HCT116 (cell line): ENCODE data around the gene PARP2. TPM values are rescaled to one million over a fixed set of nuclear protein-coding genes. Genes with fewer than 3 reads are reported as not detected.

Source experiments
- ATAC-seq: fragments of 200-7000 bp; cut with Tn5 transposase; 2 replicates; pipeline ENCODE4 v1.9.1; 2020; ENCODE audit warnings: mild to moderate bottlenecking, moderate library complexity
- BruUV-seq: library from RNA; stranded (reverse); fragments of 400-500 nt; replicated peaks from 2 replicates; lab custom pipeline; 2021; lab: Mats Ljungman, UMichigan
- CTCF ChIA-PET: fragments of 300-600 bp; sonication (Branson Sonifier 250); formaldehyde crosslinking; loops from one replicate; lab custom pipeline; 2021; ENCODE audit warnings: antibody characterized with exemption; lab: Charles Lee
- POLR2A ChIA-PET: fragments of 300-600, 350-600 bp; sonication (Branson Sonifier 250); formaldehyde crosslinking; loops from one replicate; lab custom pipeline; 2021; ENCODE audit warnings: antibody characterized with exemption; lab: Charles Lee
- RAD21 ChIA-PET, 2 experiments: fragments of 300-600 bp; sonication (Branson Sonifier 250); formaldehyde crosslinking; loops; one replicate each; lab custom pipeline; 2023; ENCODE audit warnings: low total read pairs in 2 of 2; ENCODE audit not compliant: uncharacterized antibody in 2 of 2, unreplicated experiment in 2 of 2, low non-redundant PET in 1 of 2; lab: Charles Lee
- DNase-seq: peaks from one replicate; pipeline ENCODE4 v3.0.0-alpha.2; 2010; ENCODE audit warnings: low read depth, low spot score
- H2AFZ ChIP-seq: fragments of 200-600 bp; shearing (Covaris generic), sonication (generic); 2 replicates; pipeline ENCODE4 v1.6.1; 2017; ENCODE audit warnings: low read depth, mixed run types, mixed read lengths, antibody characterized with exemption, low read length; ENCODE audit not compliant: poor library complexity, severe bottlenecking
- H3K27ac ChIP-seq: 2 replicates; pipeline ENCODE4 v1.5.1; 2012; ENCODE audit warnings: low read depth, low read length
- H3K27me3 ChIP-seq: fragments of 200-600 bp; sonication (generic); 2 replicates; pipeline ENCODE4 v1.6.1; 2016; ENCODE audit warnings: mixed run types, low read length, mixed read lengths; ENCODE audit not compliant: insufficient read depth
- H3K36me3 ChIP-seq, 2 experiments: fragments of 200-500 bp in 1 of 2; fragments of 200-600 bp in 1 of 2; sonication (Bioruptor generic) in 1 of 2; sonication (generic) in 1 of 2; 2 replicates each; pipeline versions ENCODE4 v1.5.1 to v1.6.1; 2014 to 2016; ENCODE audit warnings: low read length in 2 of 2, inconsistent platforms in 1 of 2, mixed read lengths in 1 of 2, mixed run types in 1 of 2; ENCODE audit not compliant: insufficient read depth in 2 of 2, control insufficient read depth in 1 of 2
- H3K4me1 ChIP-seq, 2 experiments: fragments of 200-600 bp in 1 of 2; sonication (generic) in 1 of 2; 2 replicates each; pipeline versions ENCODE4 v1.5.1 to v1.6.1; 2012 to 2017; ENCODE audit warnings: low read length in 2 of 2, inconsistent platforms in 1 of 2, mild to moderate bottlenecking in 1 of 2, mixed read lengths in 1 of 2, mixed run types in 1 of 2, moderate library complexity in 1 of 2; ENCODE audit not compliant: insufficient read depth in 2 of 2, control insufficient read depth in 1 of 2
- H3K4me2 ChIP-seq: fragments of 200-600 bp; sonication (generic); 2 replicates; pipeline ENCODE4 v1.6.1; 2017; ENCODE audit warnings: mixed run types, low read length, mixed read lengths
- H3K4me3 ChIP-seq, 2 experiments: fragments of 200-600 bp in 1 of 2; sonication (generic) in 1 of 2; replicated peaks in 1 of 2; 2 replicates each; pipeline ENCODE4 v1.5.1; 2011 to 2016; ENCODE audit warnings: low read length in 2 of 2, control low read depth in 1 of 2, low read depth in 1 of 2, mild to moderate bottlenecking in 1 of 2, mixed read lengths in 1 of 2, mixed run types in 1 of 2
- H3K79me2 ChIP-seq: fragments of 200-600 bp; sonication (generic); 2 replicates; pipeline ENCODE4 v1.6.1; 2017; ENCODE audit warnings: mild to moderate bottlenecking, mixed run types, low read length, moderate library complexity, mixed read lengths; ENCODE audit not compliant: insufficient read depth
- H3K9ac ChIP-seq: fragments of 200-600 bp; sonication (generic); 2 replicates; pipeline ENCODE4 v1.6.1; 2016; ENCODE audit warnings: low read length, mixed read lengths
- H3K9me2 ChIP-seq: fragments of 200-600 bp; sonication (generic), shearing (Covaris generic); 2 replicates; pipeline ENCODE4 v1.6.1; 2017; ENCODE audit warnings: mixed run types, mild to moderate bottlenecking, moderate library complexity; ENCODE audit not compliant: insufficient read depth
- H3K9me3 ChIP-seq, 2 experiments: fragments of 200-500 bp in 1 of 2; fragments of 200-600 bp in 1 of 2; sonication (Bioruptor generic) in 1 of 2; sonication (generic) in 1 of 2; 2 replicates each; pipeline ENCODE4 v1.6.1; 2014 to 2017; ENCODE audit warnings: low read length in 2 of 2, mixed read lengths in 2 of 2, inconsistent platforms in 1 of 2, low read depth in 1 of 2, mild to moderate bottlenecking in 1 of 2, mixed run types in 1 of 2, moderate library complexity in 1 of 2; ENCODE audit not compliant: control insufficient read depth in 1 of 2, insufficient read depth in 1 of 2
- H4K20me1 ChIP-seq: fragments of 200-600 bp; sonication (generic), shearing (Covaris generic); 2 replicates; pipeline ENCODE4 v1.6.1; 2017; ENCODE audit warnings: mixed run types, mild to moderate bottlenecking, moderate library complexity; ENCODE audit not compliant: insufficient read depth
- ATF3 ChIP-seq: IDR thresholded peaks from 2 replicates; pipeline ENCODE4 v1.6.1; 2012
- ELF1 ChIP-seq: IDR thresholded peaks from 2 replicates; pipeline ENCODE4 v1.6.1; 2012; ENCODE audit warnings: low read depth, borderline replicate concordance
- EZH2 ChIP-seq: fragments of 200-600 bp; sonication (generic); IDR thresholded peaks from 2 replicates; pipeline ENCODE4 v1.6.1; 2017; ENCODE audit warnings: antibody characterized with exemption, mixed run types
- EZH2phosphoT487 ChIP-seq: fragments of 200-600 bp; IDR thresholded peaks from 2 replicates; pipeline ENCODE4 v1.6.1; 2018; ENCODE audit warnings: antibody characterized with exemption, borderline replicate concordance
- FOSL1 ChIP-seq: IDR thresholded peaks from 2 replicates; pipeline ENCODE4 v1.6.1; 2012; ENCODE audit warnings: low read depth
- JUND ChIP-seq: IDR thresholded peaks from 2 replicates; pipeline ENCODE4 v1.6.1; 2012
- POLR2AphosphoS5 ChIP-seq: IDR thresholded peaks from 2 replicates; pipeline ENCODE4 v1.6.1; 2011; ENCODE audit warnings: mild to moderate bottlenecking, low read depth, low read length, moderate library complexity
- RAD21 ChIP-seq: IDR thresholded peaks from 2 replicates; pipeline ENCODE4 v1.6.1; 2012; ENCODE audit warnings: low read depth, mild to moderate bottlenecking
- TCF7L2 ChIP-seq: IDR thresholded peaks from 2 replicates; pipeline ENCODE4 v1.7.0; 2011; ENCODE audit warnings: borderline replicate concordance, inconsistent platforms; ENCODE audit not compliant: insufficient read depth, insufficient read length; ENCODE audit errors: extremely low read depth
- YY1 ChIP-seq: IDR thresholded peaks from 2 replicates; pipeline ENCODE4 v1.6.1; 2011; ENCODE audit warnings: low read length, low read depth, moderate library complexity, mild to moderate bottlenecking; ENCODE audit not compliant: insufficient replicate concordance; ENCODE audit errors: extremely low read depth
- intact Hi-C: fragments of 100-400 bp; cut with micrococcal nuclease; formaldehyde crosslinking; loops from 2 replicates; pipeline ENCODE4 v1.10.0; 2022
- total RNA-seq: library from RNA; stranded (reverse); gene quantifications from one replicate; pipeline ENCODE4 v1.2.1, GENCODE V29; 2021; ENCODE audit not compliant: unreplicated experiment
- TF ChIP-seq, protein P1 (sequence below): IDR thresholded peaks from 2 replicates; pipeline ENCODE4 v1.6.1; 2012; ENCODE audit warnings: low read depth

PARP2 gene
- total RNA-seq, 1 experiment from 2014 or later: 51.8 TPM

- Histone ChIP-seq H3K4me2 (no peak overlapping the region), H2AFZ (no peak overlapping the region), H3K27ac (no peak overlapping the region), H3K36me3 (peaks cover 32 to 43% of the 10 kb centered on the region in 2 experiments; a peak in 3 of 4 replicates), H3K4me3 (no peak overlapping the region), H3K79me2 (no peaks in the 10 kb centered on the region), H3K4me1 (no peaks in the 10 kb centered on the region), H4K20me1 (no peaks in the 10 kb centered on the region), H3K9me3 (no peaks in the 10 kb centered on the region), H3K9me2 (no peaks in the 10 kb centered on the region), H3K9ac (no peak overlapping the region), H3K27me3 (no peaks in the 10 kb centered on the region)
- ATAC-seq (no peak), DNase-seq (no peak)
- POLR2A ChIA-PET: no interaction called here
- BruUV-seq: no TSS peak
- RAD21 ChIA-PET: no interaction called here
- TF ChIP-seq EZH2: no peak
- no peak for TF ChIP-seq TCF7L2
- TF ChIP-seq YY1: no peak
- TF ChIP-seq FOSL1: no peak
- no peak for TF ChIP-seq EZH2phosphoT487
- TF ChIP-seq RAD21: no peak
- no peak for TF ChIP-seq ELF1
- TF ChIP-seq JUND: no peak
- TF ChIP-seq, protein P1, sequence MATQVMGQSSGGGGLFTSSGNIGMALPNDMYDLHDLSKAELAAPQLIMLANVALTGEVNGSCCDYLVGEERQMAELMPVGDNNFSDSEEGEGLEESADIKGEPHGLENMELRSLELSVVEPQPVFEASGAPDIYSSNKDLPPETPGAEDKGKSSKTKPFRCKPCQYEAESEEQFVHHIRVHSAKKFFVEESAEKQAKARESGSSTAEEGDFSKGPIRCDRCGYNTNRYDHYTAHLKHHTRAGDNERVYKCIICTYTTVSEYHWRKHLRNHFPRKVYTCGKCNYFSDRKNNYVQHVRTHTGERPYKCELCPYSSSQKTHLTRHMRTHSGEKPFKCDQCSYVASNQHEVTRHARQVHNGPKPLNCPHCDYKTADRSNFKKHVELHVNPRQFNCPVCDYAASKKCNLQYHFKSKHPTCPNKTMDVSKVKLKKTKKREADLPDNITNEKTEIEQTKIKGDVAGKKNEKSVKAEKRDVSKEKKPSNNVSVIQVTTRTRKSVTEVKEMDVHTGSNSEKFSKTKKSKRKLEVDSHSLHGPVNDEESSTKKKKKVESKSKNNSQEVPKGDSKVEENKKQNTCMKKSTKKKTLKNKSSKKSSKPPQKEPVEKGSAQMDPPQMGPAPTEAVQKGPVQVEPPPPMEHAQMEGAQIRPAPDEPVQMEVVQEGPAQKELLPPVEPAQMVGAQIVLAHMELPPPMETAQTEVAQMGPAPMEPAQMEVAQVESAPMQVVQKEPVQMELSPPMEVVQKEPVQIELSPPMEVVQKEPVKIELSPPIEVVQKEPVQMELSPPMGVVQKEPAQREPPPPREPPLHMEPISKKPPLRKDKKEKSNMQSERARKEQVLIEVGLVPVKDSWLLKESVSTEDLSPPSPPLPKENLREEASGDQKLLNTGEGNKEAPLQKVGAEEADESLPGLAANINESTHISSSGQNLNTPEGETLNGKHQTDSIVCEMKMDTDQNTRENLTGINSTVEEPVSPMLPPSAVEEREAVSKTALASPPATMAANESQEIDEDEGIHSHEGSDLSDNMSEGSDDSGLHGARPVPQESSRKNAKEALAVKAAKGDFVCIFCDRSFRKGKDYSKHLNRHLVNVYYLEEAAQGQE: no peak
- no peak for TF ChIP-seq POLR2AphosphoS5
- TF ChIP-seq ATF3: no peak
- CTCF ChIA-PET: no interaction called here
- intact Hi-C loops: no loop called here
Observed at GRCh38 chr14:20381341-20381740, 37.9 kb downstream of the PARP2 start.
